HG02970 (cell line): ENCODE data around the gene KISS1R.

Experiments
- ATAC-seq: cut with Tn5 transposase; IDR thresholded peaks from one replicate; pipeline ENCODE4 v1.9.1; 2021; ENCODE audit warnings: mild to moderate bottlenecking, moderate library complexity, moderate number of reproducible peaks; ENCODE audit not compliant: unreplicated experiment, low FRiP score

Gene KISS1R

DNA sequence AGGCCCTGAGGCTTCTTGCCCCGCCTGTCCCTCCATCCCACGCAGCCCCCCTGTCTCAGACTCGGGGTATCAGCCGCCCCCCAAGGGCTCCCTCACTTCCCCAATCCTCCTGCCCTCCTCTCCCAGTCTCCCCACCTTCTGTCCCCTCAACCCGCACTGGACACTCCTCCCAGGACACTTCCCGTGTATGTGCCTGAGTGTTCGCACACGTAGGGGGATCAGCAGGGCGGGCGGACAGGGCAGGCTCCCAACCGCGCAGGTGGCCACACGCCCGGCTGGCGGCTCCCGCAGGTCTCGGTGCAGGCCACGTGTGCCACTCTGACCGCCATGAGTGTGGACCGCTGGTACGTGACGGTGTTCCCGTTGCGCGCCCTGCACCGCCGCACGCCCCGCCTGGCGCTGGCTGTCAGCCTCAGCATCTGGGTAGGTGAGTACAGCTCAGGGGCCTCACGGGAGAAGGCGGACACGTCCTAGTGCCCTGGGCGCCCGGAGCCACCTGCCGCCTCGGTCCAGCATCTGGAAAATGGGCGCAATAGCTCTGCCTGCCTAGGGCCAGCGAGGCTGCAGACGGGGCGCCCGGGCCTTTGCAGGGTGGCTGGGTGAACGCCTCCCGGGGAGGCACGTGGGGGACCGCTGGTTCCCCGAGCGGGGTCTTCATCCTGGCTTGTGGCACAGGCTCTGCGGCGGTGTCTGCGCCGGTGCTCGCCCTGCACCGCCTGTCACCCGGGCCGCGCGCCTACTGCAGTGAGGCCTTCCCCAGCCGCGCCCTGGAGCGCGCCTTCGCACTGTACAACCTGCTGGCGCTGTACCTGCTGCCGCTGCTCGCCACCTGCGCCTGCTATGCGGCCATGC is 2.3 kb downstream of the KISS1R start:
- ATAC-seq, result peak; percentile 12

DNA sequence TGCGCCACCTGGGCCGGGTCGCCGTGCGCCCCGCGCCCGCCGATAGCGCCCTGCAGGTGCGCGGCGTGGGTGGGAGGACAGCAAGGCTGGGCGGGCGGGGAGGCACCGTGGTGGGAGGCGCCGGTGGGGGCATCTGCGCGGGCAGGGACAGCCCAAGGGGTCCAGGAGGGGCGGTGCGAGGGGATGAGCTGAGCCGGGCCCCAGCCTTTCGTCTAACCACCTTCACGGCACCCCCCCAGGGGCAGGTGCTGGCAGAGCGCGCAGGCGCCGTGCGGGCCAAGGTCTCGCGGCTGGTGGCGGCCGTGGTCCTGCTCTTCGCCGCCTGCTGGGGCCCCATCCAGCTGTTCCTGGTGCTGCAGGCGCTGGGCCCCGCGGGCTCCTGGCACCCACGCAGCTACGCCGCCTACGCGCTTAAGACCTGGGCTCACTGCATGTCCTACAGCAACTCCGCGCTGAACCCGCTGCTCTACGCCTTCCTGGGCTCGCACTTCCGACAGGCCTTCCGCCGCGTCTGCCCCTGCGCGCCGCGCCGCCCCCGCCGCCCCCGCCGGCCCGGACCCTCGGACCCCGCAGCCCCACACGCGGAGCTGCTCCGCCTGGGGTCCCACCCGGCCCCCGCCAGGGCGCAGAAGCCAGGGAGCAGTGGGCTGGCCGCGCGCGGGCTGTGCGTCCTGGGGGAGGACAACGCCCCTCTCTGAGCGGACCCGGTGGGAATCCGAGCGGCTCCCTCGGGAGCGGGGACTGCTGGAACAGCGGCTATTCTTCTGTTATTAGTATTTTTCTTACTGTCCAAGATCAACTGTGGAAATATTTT is 3.1 kb downstream of the KISS1R start:
- peak; percentile 29 for ATAC-seq

- no peak for ATAC-seq
Observed at GRCh38 chr19:924553-925086, 7.5 kb downstream of the KISS1R start.

- ATAC-seq, result no peak
Observed at GRCh38 chr19:925087-925525, 8.0 kb downstream of the KISS1R start.

- peak; percentile 55 for ATAC-seq
Observed at GRCh38 chr19:925526-926322, 8.6 kb downstream of the KISS1R start, which contains the start of gene ARID3A. Gene ARID3A, plus strand, starts transcription at chr19:926035. Its CDS starts 3,494 bp downstream, at chr19:929529.

DNA sequence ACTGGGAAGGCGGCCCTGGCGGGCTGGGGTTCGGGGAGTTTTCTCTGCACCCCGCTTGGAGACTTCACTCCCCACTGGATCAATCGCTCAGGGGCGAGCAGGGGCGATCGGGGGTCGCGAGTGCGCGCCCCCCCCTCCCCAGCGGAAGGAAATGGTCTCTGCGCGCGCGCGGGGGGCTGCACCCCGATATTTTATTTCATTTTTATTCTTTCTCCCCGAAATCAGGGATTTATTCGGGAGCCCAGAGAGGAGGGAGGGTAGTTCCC is 9.1 kb downstream of the KISS1R start:
- no peak for ATAC-seq

GRCh38 chr19:926589-927350 is 9.6 kb downstream of the KISS1R start:
- ATAC-seq, result no peak

DNA sequence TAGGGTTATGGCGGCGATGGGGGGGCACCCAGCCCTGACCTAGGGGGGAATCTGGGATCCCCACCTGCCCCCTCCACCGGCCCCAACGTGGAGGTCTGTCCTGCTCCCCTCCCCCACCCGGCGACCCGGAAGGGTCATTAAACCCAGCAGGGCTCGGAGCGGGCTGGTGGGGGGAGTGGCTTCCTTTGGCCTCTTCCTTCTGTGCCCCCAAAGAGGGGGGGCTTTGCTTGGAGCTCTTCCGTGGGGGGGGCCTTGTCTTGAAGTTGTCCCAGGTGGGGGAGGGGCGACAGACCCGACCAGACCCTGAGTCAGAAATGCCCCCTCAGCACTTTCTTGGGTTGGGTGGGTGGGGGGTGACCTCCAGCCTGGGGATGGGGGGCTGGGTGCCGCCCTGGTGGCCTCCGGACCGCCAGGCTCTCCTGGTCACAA is 10.2 kb downstream of the KISS1R start:
- ATAC-seq, result no peak

DNA sequence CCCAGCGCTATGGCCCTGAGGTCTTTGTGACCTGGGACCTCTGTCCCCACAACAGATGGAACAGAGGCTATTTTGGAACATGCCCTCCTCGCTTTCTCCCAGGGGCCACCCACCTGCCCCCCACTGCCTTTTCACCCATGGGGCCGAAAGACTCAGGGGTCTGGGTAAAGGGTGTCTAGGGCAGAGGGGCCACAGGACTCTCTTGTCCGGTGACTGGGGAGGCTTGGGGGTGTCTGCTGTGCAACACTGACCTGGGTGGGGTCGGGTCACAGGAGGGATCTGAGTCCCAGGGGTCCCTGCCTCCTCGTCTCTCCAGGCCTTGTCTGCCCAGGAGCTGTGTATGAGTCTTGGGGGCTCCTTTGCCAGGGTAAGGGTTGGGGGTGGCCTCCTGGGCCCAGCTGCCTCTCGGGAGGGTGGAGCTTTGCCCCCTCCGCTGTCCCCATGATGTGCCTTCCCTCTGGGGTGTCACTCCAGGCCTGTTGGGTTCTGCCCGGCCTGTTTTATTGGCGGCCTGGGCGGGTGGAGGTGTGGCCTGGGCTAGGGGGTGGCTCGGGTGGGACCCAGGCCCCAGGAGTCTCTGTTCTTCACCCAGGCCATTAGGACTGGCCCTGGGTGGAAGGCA is 10.8 kb downstream of the KISS1R start:
- ATAC-seq, result no peak

GRCh38 chr19:928471-929202 is 11.5 kb downstream of the KISS1R start:
- no peak for ATAC-seq

GRCh38 chr19:929203-929890 is 12.2 kb downstream of the KISS1R start:
- ATAC-seq, result no peak

- ATAC-seq, result no peak
Observed at GRCh38 chr19:929891-930258, 12.7 kb downstream of the KISS1R start.

DNA sequence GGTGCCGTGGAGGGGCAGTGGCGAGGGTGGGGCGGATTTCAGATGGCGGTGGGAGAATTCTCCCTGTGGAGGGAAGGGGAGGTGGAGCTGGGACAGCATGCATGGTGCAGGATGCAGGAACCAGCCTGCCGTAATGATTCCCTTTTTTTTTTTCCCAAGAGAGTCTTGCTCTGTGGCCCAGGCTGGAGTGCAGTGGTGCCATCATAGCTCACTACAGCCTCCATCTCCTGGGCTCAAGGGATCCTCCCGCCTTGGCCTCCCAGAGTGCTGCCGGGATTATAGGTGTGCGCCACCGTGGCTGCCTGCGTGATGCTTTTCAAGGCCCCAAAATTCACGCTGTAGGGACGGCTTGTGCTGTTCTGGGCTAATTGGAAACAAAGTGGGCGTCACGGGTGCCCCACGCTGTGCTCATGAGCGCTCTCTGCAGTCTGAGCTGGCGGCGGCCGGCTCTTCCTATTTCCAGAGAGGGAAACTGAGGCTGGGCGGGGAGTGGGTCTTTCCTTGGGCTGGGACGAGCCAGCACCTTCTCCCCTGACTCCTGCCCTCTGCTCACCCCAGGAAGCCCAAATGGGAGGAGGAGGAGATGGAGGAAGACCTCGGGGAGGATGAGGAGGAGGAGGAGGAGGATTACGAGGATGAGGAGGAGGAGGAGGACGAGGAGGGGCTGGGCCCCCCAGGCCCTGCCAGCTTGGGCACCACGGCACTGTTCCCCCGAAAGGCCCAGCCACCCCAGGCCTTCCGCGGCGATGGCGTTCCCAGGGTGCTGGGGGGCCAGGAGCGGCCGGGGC is 14.9 kb downstream of the KISS1R start:
- ATAC-seq, result no peak

GRCh38 chr19:932648-933552 is 15.8 kb downstream of the KISS1R start:
- no peak for ATAC-seq

DNA sequence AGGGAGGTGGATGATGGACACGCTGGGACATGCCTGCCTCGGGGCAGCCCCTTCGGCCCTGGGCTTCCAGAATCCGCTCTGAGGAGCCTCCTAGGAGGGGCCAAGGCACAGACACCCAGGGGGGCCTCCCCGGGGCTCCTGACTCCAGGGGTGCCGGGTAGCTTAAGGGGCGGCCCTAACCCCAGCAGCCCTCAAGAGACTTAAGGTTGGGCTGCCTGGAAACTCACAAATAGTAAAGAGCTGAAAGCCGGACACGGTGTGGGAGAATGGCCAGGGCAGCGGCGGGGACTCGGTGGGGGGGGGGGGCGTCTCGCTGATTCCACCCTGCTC is 16.4 kb downstream of the KISS1R start:
- no peak for ATAC-seq

DNA sequence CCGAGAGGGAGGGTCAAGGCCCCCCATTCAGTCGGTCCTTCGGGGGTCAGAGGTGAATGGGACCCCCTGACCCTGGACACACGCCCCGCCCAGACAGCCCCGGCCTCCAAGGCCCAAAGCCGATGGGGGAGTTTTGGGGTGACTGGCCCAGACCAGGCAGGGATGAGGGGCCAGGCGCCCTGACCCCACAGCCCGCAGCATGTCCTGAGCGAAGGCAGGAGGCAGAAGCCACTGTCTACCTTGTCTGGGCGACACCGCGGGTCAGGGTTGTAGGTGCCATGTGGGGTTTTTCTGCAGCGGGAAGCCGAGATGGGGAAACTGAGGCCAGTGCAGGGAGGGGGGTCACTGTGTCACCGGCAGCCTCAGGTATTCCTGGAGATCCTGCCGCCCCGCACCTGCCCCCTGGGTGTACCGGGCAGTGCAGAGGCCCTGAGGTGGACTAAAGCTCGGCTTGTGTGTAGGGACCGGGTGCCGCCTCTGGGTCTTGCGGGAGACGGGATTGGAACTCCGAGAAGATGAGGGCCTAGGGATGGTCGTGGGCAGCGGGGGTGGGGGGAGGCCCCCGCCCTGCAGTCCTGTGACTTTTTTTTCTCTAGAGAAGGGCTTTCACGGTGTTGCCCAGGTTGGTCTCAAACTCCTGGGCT is 17.2 kb downstream of the KISS1R start:
- no peak for ATAC-seq
